GM12873 (cell line): ENCODE data around the gene DHRS13.

Experiments
- TF ChIP-seq, protein P1 (sequence below): IDR thresholded peaks from 2 replicates; pipeline ENCODE4 v1.5.1; 2012; ENCODE audit warnings: low read depth, mild to moderate bottlenecking, moderate library complexity, low read length, control low read depth; ENCODE audit not compliant: insufficient read depth; ENCODE audit errors: missing control alignments

Gene DHRS13

DNA sequence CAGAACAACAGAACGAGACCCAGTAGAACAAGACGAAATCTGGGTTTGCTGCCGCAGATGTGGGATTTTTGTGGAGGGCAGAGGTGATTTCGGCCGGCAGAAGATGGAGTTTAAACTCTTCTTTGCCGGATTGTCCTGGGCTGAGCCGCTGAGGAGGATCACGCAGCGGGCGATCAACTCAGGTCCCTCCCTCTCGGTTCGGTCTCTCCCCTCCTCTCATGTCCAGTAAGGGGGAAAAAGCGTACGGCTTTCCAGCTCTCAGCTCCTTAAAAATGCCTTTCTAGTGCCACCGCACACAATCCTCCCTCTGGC, 46.0 kb upstream of the DHRS13 start:
- TF ChIP-seq, protein P1, sequence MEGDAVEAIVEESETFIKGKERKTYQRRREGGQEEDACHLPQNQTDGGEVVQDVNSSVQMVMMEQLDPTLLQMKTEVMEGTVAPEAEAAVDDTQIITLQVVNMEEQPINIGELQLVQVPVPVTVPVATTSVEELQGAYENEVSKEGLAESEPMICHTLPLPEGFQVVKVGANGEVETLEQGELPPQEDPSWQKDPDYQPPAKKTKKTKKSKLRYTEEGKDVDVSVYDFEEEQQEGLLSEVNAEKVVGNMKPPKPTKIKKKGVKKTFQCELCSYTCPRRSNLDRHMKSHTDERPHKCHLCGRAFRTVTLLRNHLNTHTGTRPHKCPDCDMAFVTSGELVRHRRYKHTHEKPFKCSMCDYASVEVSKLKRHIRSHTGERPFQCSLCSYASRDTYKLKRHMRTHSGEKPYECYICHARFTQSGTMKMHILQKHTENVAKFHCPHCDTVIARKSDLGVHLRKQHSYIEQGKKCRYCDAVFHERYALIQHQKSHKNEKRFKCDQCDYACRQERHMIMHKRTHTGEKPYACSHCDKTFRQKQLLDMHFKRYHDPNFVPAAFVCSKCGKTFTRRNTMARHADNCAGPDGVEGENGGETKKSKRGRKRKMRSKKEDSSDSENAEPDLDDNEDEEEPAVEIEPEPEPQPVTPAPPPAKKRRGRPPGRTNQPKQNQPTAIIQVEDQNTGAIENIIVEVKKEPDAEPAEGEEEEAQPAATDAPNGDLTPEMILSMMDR = no peak

DNA sequence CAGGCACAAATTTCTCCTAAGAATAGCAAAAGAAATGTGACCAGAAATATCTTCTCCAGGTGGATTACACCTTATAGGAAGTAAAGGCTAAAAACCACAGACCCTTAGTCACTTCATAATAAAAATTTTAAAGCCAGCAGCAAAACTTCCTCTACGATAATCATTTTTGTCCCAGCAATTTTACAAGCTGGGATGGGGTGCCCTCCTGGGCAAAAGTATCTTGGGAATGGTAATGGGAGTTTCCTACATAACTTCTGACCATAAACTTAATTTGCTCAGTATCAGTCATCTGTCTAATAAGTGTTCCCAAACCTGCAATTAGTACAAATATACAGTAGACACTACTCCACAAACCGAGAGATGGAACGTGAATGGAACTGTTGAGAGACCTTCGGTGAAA, 45.5 kb upstream of the DHRS13 start:
- TF ChIP-seq, protein P1 = no peak

DNA sequence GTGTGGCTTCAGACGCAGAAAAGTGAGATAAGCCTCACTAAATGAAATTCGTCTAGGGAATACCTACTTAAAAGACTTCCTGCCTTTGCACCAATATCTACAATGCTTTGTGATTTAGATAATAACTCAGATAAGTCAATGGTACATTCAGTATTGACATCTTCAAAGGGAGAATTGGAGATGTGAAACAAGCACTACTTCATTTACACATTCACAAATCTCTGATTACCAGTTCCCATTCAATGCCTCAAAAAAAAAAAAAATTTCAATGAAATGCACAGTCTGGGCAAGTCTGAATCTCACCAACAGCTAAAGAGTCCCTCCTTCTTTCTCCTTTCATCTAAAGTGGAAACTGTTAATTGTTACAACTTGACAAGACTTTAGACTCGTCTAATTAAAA, 44.8 kb upstream of the DHRS13 start:
- TF ChIP-seq, protein P1 = no peak

DNA sequence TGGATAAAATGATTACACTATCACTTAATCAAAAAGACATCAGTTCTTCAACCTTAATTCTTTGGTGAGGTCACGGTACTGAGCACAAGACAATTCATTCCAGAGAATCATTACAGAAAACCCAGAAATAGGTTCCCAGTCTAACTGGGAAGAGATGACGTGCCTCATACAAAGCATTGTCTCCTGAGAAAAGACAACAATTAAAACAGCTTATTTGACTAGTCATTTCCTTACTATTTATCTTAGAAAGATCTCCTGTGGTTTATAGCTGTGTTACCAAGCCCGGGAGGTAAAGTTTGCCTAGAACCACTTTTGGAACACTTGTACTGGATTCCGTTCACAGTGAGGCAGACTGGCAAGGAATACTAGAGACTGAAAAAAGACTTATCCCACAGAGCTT, 43.4 kb upstream of the DHRS13 start:
- TF ChIP-seq, protein P1 = no peak

DNA sequence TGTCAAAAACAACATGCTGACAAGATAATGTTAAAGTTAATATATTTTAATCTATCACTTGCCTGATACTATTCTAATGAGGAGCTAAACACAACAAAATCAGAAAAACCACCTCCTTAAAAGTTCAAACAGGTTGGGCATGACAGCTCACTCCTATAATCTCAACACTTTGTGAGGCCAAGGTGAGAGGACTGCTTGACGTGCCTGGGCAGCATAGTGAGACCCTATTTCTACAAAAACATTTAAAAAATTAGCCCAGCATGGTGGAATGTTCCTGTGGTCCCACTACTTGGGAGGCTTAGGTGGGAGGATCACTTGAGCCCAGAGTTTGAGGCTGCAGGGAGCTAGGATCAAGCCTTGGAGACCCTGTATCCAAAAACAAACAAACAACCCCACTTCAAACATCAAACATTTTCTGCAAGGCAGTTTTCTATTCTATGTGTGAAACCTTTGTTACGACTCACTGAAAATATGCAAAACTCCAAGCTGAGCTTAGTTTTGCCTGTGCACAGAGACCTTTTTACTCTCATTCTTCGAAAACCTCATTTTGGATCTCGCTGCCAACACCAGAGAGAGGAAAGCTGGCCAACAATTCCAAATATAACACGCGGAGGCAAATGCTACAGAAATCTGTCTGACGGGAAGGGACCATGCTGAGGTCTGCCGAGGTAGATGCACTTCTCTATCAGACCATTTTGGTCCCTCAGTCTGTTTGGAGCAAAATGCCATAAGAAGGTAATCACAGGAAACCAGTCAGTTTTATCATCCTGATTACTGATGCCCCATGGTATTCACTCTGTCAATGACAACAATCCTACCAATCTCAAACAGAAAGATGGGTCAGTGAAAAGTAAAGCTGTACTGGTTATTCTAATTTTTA, 42.2 kb upstream of the DHRS13 start:
- TF ChIP-seq, protein P1 = no peak

DNA sequence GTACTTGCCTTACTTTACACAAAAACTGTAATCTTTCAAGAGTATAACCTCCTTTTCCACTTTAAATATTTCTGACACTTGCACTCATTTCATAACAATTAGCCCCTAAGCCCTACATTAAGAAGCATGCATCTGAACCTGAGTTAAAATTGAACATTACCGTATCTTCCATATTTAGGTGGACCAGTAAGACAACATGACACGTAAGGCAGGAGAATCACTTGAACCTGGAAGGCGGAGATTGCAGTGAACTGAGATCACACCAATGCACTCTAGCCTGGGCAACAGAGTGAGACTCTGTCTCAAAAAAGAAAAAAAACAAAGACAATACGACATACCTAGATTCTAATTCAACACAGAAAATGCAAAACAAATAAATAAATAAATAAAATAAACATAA, 41.5 kb upstream of the DHRS13 start:
- TF ChIP-seq, protein P1 = no peak

DNA sequence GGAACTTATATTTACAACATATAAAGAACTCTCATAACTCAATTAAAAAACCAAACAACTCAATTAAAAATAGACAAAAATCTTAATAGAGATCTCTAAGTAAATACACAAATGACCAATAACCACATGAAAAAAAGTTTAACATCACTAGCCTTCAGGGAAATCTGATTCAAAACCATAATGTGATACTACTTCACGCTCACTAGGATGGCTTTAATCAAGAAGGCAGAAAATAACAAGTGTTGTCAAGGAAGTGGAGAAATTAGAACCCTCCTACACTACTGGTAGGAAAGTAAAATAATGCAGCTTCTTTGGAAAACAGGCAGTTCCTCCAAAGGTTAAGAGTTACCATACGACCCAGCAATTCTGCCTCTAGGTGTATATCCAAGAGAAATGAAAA, 40.0 kb upstream of the DHRS13 start:
- TF ChIP-seq, protein P1 = no peak
